ENCODE results near the gene ACBD6.

The ACBD6 gene

DNA sequence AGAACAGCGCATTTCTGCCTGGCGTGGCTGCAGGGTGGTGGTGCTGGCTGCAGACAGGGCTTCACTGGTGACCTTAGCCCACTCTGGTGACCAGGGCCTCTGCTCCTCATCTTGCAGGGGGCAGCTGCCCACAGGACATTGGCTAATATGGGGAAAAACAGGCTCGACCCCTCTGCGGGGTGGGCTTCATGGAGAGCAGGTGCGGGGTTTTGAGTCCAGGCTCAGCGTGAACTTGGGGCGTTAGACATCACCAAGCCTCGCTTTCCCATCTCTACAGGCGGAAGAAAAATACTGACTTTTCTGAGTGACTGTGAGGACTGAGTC, 247.9 kb downstream of the ACBD6 start:
- peaks cover 49% of the 10 kb centered on the region for H3K27me3 Mint-ChIP-seq
- H3K27ac Mint-ChIP-seq = no peak overlapping the region
- no peaks in the 10 kb centered on the region for H3K9me3 Mint-ChIP-seq
- CTCF ChIA-PET = interaction anchor here (0.6 to 4.0 kb wide), 6 partner anchors 11 to 190 kb away, joined by 3 to 31 read pairs (median 7); no protein-coding TSS in a partner anchor
- no peak for DNase-seq
- no peaks in the 10 kb centered on the region for H3K36me3 Mint-ChIP-seq
- H3K4me1 Mint-ChIP-seq = peaks cover 5% of the 10 kb centered on the region
- no peak overlapping the region for H3K4me3 Mint-ChIP-seq

DNA sequence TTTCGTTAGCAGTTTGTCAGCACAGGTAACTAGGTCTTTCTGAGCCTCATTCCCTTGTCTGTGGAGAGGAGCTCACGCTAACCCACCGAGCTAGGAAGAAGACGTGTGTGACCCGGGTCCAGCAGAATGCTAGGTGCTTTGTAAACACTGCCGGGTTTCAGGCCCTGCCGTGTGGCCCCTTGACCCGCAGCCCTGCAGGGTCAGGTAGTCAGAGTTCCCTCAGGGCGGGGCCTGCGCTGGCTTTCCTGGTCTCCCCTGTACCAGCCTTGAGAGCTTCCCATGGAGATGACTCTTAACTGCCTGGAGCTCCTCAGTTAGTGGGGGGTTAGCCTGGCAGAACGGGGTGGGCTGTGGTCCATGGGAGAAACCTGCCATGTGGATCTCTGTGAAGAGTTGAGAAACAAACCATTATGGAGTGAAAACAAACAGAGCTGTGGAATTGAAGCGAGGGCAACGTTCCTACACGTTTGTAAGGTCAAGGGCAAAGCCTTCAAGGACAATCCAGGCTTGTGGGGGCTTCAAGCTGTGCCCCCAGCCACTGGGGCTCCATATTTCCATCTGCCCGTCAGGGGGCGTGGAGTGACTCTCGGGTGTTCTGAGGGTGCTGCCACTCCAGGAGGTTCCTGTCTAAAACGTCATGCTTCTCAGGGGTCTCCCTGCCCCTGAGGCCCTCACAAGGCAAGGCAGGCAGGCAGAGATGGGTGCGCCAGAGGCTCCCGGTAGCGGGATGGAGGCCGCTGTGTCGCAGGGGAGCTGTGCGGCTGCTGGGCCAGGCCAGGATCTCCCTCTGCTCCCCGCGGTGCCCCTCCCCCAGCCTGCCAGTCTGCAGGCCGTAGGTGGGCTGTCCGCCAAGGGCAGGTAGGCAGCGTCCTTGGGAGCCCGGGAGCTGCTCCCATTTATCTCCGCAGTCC, 248.5 kb downstream of the ACBD6 start:
- CTCF ChIA-PET = interaction anchor here (0.7 to 4.0 kb wide), 21 partner anchors 8 to 247 kb away, joined by 3 to 31 read pairs (median 5); no protein-coding TSS in a partner anchor
- no peak overlapping the region for H3K27ac Mint-ChIP-seq
- H3K4me3 Mint-ChIP-seq = no peak overlapping the region
- DNase-seq = no peak
- H3K27me3 Mint-ChIP-seq = peaks cover 51% of the 10 kb centered on the region
- no peaks in the 10 kb centered on the region for H3K36me3 Mint-ChIP-seq
- peaks cover 5% of the 10 kb centered on the region for H3K4me1 Mint-ChIP-seq
- H3K9me3 Mint-ChIP-seq = no peaks in the 10 kb centered on the region

DNA sequence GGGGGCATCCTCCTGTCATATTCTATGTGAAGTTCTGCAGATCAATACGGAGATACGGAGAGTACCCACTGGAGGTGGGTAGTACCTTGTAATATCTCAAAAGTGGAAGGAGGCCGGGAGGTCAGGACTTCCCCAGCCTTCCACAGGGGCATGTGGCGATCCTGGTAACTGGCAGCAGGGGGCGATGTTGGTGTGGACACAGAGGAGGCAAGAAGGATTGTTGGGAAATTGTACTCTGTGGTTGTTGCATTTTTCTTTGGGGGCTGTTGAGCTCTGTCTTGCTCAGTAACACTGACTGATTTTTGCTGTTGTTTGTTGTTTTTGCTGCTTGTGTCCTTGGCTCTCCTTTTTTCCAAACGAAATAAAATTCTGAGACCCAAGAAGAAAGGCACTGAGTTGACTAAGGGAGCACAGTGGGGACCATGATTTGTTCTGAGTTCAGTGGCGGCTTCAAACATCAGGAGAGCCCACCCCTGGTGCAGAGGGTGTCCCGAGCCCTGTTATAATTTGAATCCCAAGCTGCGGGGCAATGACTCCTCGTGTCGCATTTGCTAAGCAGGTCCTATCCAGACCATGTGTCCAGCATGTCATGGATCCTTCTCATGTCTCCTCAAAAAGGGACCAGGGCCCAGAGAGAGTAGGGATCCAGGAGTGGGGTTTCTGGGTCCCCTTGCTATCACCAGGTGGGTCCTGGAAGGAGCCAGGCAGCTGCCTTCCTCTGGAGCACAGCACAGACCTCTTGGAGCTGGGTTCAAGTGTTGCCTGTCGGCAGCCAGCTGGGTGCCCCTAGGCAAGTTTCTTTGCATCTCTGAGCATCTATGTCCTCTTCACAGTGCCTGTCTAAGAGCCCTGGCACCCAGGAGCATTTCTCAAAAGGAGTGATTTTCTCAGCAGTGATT, 249.5 kb downstream of the ACBD6 start:
- Mint-ChIP-seq H3K27me3 (peaks cover 55% of the 10 kb centered on the region), H3K36me3 (no peaks in the 10 kb centered on the region), H3K27ac (no peak overlapping the region), H3K4me1 (peaks cover 5% of the 10 kb centered on the region), H3K4me3 (no peak overlapping the region), H3K9me3 (no peaks in the 10 kb centered on the region)
- DNase-seq = peak; percentile 84
- CTCF ChIA-PET = interaction anchor here (0.7 to 4.0 kb wide), 22 partner anchors 9 to 253 kb away, joined by 3 to 31 read pairs (median 5); no protein-coding TSS in a partner anchor

DNA sequence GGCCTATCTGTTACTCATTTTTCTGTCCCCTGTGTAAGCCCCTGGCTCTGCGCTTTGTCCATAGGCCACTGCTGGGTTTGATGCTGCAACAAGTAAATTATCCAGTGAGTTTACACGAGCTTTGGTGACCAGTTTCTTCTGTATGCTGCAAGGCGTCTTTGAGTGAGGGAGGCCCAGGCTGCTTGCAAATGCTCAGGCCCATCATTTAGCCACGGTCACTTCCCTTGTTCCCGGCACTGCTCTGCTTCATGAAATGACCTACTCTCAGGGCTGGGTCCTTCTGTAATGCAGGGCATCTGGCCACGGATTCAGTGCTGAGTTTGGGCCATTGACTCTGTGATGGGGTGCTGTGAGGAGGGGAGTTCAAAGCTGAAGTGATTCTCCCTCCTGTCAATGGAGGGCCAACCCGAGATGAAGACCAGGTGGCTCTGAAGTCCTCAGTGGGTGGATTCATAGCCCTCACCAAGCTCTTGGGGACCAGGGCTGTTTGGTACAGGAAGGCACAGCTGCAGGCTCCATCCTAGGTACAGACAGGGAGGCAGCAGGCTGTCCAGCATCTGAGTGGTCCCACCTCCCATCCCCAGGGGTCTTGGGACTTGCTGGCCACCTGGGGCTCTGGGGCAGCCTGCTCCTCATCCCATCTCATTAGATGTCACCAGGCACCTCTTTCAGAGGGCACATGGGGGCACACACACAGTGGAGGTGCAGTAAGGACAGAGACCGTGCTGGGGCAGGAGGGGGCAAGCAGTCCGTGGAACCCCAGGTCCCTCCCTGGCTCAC, 250.7 kb downstream of the ACBD6 start:
- H3K27me3 Mint-ChIP-seq = peaks cover 53% of the 10 kb centered on the region
- H3K4me1 Mint-ChIP-seq = peaks cover 5% of the 10 kb centered on the region
- H3K4me3 Mint-ChIP-seq = no peak overlapping the region
- H3K36me3 Mint-ChIP-seq = no peaks in the 10 kb centered on the region
- CTCF ChIA-PET = interaction anchor here (1.0 to 4.0 kb wide), 9 partner anchors 41 to 338 kb away, joined by 3 to 31 read pairs (median 5); no protein-coding TSS in a partner anchor
- H3K9me3 Mint-ChIP-seq = no peaks in the 10 kb centered on the region
- peak; percentile 11 for DNase-seq
- no peak overlapping the region for H3K27ac Mint-ChIP-seq

DNA sequence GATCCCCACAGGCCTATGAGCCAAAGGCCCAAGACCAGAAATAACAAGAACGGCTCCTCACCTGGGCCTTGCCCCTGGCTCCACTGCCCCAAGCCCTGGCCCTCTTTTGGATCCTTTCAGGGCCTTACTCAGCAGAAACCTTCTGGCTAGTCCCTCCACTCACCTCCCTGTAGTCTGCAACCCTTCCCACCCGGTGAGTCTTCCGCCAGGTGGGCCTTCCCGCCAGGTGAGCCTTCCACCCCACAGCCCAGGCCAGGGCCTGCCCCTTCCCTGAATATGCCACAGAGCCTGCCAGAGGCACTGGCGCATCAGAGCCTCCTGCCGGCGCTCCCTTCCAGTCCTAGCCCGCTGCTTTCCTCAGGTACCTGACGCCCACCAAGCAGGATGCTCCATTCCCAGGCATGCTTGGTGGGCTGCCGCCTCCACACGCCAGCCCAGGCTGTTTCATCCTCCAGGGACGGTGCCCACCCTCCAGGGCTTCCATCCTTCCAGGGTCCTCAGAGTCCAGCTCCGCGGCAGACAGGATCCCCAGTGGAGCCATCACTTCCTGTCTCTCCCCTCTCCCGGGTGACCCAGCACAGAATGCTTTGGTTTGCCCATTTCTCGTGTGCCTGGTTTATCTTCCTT, 251.4 kb downstream of the ACBD6 start:
- no peaks in the 10 kb centered on the region for H3K36me3 Mint-ChIP-seq
- CTCF ChIA-PET = interaction anchor here (1.0 to 4.0 kb wide), 3 partner anchors 163 to 339 kb away, joined by 3 to 31 read pairs (median 18); no protein-coding TSS in a partner anchor
- no peak for DNase-seq
- H3K27me3 Mint-ChIP-seq = peaks cover 47% of the 10 kb centered on the region
- no peak overlapping the region for H3K27ac Mint-ChIP-seq
- no peaks in the 10 kb centered on the region for H3K9me3 Mint-ChIP-seq
- peaks cover 5% of the 10 kb centered on the region for H3K4me1 Mint-ChIP-seq
- H3K4me3 Mint-ChIP-seq = no peak overlapping the region

DNA sequence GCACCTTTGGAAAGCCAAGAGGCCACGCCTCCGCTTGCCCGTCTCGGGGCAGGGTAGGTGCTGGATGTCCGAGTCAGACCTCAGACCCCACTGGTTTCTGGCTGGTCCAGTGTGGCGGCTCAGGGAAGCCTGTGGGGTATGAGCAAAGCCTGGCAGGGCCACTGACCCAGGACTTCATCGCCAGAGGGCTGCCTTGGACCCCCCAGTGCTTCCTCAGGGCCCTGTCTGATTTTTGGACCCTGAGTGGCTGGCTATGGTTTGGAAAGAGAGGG, 251.9 kb downstream of the ACBD6 start:
- Mint-ChIP-seq H3K36me3 (no peaks in the 10 kb centered on the region), H3K27me3 (peaks cover 42% of the 10 kb centered on the region), H3K9me3 (no peaks in the 10 kb centered on the region), H3K27ac (no peak overlapping the region), H3K4me3 (no peak overlapping the region), H3K4me1 (peaks cover 5% of the 10 kb centered on the region)
- CTCF ChIA-PET = no interaction called here
- no peak for DNase-seq

DNA sequence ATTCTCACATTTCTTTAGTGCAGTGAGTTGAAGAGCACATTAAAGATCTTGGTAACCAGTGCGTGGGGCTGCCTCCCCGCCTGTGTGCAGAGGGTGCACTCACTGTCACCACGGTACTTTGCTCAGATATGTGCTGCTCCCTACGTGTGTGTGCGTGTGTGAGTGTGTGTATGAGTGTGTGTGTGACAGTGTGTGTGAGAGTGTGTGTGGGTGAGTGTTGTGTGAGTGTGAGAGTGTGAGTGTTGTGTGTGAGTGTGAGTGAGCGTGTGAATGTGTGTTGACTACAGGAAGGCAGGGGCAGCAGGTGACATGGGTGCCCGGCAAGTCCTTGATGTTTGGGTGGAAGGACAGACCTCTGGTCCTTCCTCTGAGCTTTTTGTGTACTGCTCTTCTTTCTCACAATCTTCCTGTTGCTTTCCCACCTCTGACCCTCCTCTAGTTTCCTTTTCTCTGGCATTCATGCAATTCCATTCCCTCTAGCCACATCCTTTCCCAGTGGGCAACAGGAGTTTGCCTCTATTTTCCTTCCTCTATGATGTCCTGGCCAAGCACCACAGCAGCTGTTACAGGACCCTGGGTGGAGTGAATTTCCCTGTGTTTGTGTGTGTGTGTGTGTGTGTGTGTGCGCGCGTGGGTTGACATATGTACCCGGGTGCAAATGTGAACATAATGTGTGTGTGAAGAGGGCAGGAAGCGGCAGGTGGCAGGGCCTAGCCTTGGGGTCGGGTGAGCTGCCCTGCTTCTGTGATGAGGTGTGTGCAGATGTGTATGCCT, 252.5 kb downstream of the ACBD6 start:
- Mint-ChIP-seq H3K27ac (no peak overlapping the region), H3K4me1 (peaks cover 5% of the 10 kb centered on the region), H3K27me3 (peaks cover 47% of the 10 kb centered on the region), H3K4me3 (no peak overlapping the region), H3K36me3 (no peaks in the 10 kb centered on the region), H3K9me3 (no peaks in the 10 kb centered on the region)
- CTCF ChIA-PET = interaction anchor here (1.0 to 1.7 kb wide), 2 partner anchors 9 to 233 kb away, joined by 3 to 6 read pairs; no protein-coding TSS in a partner anchor
- no peak for DNase-seq

DNA sequence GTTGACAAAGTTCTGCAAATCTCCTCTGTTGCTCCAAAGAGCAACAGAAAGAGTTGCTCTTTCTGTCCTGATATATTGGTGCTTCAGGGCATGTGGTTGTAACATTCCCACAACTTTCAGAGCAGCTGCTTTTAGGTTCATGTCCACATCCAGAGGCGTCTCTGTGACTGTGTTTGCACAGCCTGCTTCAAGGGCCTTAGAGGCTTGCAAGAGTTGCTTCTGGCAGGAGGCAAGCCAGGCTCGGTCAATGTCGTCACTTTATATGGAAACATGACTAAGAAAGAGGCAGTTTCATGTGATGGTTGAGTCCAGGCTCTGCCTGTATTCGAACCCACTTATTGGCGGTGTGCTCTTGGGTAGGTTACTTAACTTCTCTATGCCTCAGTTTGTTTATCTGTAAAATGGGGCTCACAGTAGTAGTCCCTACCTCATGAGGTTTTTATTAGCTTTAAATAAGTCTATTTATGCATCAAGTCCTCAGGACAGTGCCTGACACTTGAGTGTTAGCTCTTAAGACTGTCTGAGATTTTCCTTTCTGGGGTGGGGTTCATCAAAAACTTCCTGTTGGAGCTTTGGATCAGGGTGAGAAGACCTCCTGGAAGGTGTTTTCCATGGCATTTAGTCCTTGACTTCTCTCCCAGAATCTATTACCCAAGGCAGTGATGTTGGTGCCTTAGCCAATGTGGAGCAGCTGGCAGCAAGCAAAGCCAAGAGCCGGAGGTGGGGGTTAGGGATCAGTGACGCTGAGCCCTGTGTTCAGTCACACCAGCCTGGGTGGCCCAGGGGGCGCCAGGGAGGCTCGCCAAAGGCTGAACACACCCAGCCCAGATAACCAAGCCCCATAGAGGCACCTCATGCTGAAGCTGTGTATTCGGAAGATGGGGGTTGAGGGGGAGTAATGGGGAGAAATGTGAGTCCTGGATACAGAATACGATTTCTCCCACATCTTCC, 253.4 kb downstream of the ACBD6 start:
- no peak overlapping the region for H3K27ac Mint-ChIP-seq

DNA sequence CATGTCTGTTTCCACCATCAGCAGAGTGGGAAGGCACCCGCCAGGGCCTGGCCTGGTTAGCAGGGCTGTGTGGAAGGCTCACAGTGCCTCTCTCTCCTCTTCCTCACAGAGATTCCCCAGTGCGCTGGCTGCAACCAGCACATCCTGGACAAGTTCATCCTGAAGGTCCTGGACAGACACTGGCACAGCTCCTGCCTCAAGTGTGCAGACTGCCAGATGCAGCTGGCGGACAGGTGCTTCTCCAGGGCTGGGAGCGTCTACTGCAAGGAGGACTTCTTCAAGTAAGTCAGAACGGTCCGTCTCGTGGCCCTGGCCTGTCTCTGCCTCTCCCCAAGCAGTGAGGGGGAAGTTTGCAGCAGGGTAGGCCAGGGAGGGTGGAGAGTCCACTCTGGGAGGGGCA, 254.2 kb downstream of the ACBD6 start:
- H3K27ac Mint-ChIP-seq = no peak overlapping the region
- no peak overlapping the region for H3K4me3 Mint-ChIP-seq
- H3K4me1 Mint-ChIP-seq = peaks cover 5% of the 10 kb centered on the region
- H3K9me3 Mint-ChIP-seq = no peaks in the 10 kb centered on the region
- peaks cover 55% of the 10 kb centered on the region for H3K27me3 Mint-ChIP-seq
- H3K36me3 Mint-ChIP-seq = no peaks in the 10 kb centered on the region
- CTCF ChIA-PET = interaction anchor here (1.4 to 1.7 kb wide), 2 partner anchors 9 to 235 kb away, joined by 3 to 6 read pairs; no protein-coding TSS in a partner anchor
- no peak for DNase-seq

More for the DNA sequence above, 253.4 kb downstream of the ACBD6 start:
- no peaks in the 10 kb centered on the region for H3K9me3 Mint-ChIP-seq
- no peak overlapping the region for H3K4me3 Mint-ChIP-seq
- CTCF ChIA-PET = interaction anchor here (1.0 to 1.7 kb wide), 2 partner anchors 10 to 234 kb away, joined by 3 to 6 read pairs; no protein-coding TSS in a partner anchor
- H3K27me3 Mint-ChIP-seq = peaks cover 54% of the 10 kb centered on the region
- no peaks in the 10 kb centered on the region for H3K36me3 Mint-ChIP-seq
- no peak for DNase-seq
- H3K4me1 Mint-ChIP-seq = peaks cover 5% of the 10 kb centered on the region

DNA sequence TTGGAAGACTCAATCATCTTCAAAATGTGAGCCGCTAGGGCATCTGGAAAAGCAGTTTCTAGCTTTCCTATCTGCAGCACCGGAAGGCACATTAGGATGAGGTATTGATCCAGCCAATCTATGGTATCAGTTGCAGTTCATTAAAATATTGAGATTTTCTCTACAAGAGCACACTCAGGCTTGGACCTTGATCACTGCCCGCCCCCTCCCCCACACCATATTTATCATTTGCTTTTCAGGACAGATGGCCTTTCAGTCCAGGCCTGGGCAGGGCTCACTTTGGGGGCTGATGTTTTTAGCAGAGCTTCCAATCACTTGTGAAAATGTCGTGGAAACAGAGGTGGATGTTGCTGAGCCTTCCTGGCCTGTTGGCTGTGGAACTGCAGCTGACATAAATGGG, 254.8 kb downstream of the ACBD6 start:
- peaks cover 59% of the 10 kb centered on the region for H3K27me3 Mint-ChIP-seq
- no peak for DNase-seq
- no peak overlapping the region for H3K27ac Mint-ChIP-seq
- peaks cover 5% of the 10 kb centered on the region for H3K4me1 Mint-ChIP-seq
- no peaks in the 10 kb centered on the region for H3K36me3 Mint-ChIP-seq
- no peak overlapping the region for H3K4me3 Mint-ChIP-seq
- CTCF ChIA-PET = interaction anchor here (0.8 to 1.4 kb wide), 2 partner anchors 9 to 79 kb away, joined by 3 read pairs; no protein-coding TSS in a partner anchor
- H3K9me3 Mint-ChIP-seq = no peaks in the 10 kb centered on the region

DNA sequence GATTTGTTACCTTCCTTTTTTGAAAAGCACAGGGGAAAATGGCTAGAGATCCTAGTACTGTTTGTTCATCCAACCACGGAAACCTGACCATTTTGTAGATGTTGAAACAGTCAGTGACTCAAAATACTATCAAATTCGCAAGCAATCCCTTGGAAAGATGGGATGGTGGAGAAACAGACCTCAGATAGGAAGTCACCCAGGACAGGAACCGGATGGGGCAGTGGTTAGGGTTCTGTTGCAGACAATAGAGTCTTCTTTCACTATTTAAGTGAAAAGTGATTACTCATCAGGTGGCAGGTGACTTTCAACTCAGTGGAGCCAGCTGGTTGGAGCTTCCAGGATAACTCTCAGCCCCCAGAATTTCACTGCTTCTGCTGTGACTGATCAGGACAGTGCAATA, 255.3 kb downstream of the ACBD6 start:
- DNase-seq = no peak
- CTCF ChIA-PET = interaction anchor here (0.8 to 1.4 kb wide), 2 partner anchors 8 to 80 kb away, joined by 3 read pairs; no protein-coding TSS in a partner anchor
- Mint-ChIP-seq H3K4me3 (no peak overlapping the region), H3K36me3 (no peaks in the 10 kb centered on the region), H3K27me3 (peaks cover 65% of the 10 kb centered on the region), H3K4me1 (peaks cover 5% of the 10 kb centered on the region), H3K9me3 (no peaks in the 10 kb centered on the region), H3K27ac (no peak overlapping the region)

DNA sequence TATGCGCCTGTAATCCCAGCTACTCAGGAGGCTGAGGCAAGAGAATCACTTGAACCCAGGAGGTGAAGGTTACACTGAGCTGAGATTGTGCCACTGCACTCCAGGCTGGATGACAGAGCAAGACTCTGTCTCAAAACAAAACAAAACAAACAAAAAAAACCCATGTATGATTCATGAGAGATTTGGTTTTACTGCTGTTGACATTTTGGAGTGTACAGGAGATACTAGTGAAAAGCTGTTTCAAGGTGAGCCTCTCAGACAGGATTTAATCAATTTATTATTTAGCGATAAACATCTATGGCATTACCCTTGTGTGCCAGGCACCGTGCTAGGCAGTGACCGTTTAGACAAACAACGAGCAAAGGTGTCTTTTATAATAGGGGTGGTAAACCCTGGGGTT, 255.8 kb downstream of the ACBD6 start:
- no peaks in the 10 kb centered on the region for H3K9me3 Mint-ChIP-seq
- H3K27ac Mint-ChIP-seq = no peak overlapping the region
- no peak for DNase-seq
- no peak overlapping the region for H3K4me3 Mint-ChIP-seq
- peaks cover 5% of the 10 kb centered on the region for H3K4me1 Mint-ChIP-seq
- H3K27me3 Mint-ChIP-seq = peaks cover 65% of the 10 kb centered on the region
- CTCF ChIA-PET = interaction anchor here (0.8 kb wide), 1 partner anchor 80 kb away, joined by 3 read pairs; no protein-coding TSS in a partner anchor
- no peaks in the 10 kb centered on the region for H3K36me3 Mint-ChIP-seq

Data from activated naive CD4-positive, alpha-beta T cell treated with anti-CD3 and anti-CD28 coated beads, Interleukin-2, amount 10 ng/mL, durations not matched to agents 7 days and 5 days (primary cell).